Measurements from ENCODE around the gene GPR45. TPM values are rescaled to one million over a fixed set of nuclear protein-coding genes. Genes with fewer than 3 reads are reported as not detected.
A peak's percentile ranks its signal among the peaks of the same experiment; 100 is the strongest.

Gene GPR45
- polyA plus RNA-seq, 1 of the 3 experiments (the other 2 are of a cell fraction) = not detected

DNA sequence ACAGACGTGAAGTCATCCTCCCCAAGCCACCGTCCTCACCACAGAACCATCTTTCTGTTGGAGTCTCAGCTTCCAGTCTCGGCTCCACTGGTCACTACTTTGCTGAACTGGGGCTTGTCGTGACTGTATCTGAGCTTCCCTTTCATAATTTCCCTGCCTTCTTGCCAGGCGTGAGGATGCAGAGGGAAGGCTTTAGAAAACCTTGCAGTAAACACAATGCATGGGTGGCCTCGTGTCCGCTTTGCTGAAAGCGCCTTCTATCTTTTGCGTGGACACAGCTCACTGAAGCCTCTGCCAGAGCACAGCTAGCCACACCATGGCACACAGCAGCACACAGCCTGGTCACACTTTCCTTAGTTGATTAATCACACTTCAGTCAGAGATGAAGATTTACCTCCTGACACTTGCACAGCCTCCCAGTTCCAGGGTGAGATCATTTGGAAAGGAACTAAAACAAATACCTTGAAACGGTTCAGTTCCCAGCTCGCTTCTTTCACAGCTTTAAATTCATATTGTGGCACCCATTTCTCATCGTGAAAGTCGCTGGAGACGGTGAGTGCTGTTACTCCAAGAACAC is 2.8 kb upstream of the GPR45 start:
- H3K9me2 ChIP-seq = no peaks in the 10 kb centered on the region
- peaks cover 11% of the 10 kb centered on the region for H3F3A ChIP-seq (replicated peaks; ENCODE audit: insufficient read depth)
- peaks cover 0 to 9% of the 10 kb centered on the region in 2 experiments; a peak in 3 of 4 replicates for H3K4me1 ChIP-seq (ENCODE audit: control insufficient read depth in 1 of 2, insufficient read depth in 2 of 2, low read depth in 1 of 2, low read length in 1 of 2)
- H3K9ac ChIP-seq = no peak overlapping the region
- H4K20me1 ChIP-seq (ENCODE audit: insufficient read depth) = no peaks in the 10 kb centered on the region
- H2AFZ ChIP-seq (ENCODE audit: low read depth) = no peak overlapping the region
- 90% methylated on average over 14 of the region's 14 CpGs for WGBS (ENCODE audit: low lambda C conversion rate)
- no peaks in the 10 kb centered on the region for H3K79me2 ChIP-seq (ENCODE audit: insufficient read depth)
- no peak overlapping the region for H3K27ac ChIP-seq (ENCODE audit: low read depth in 2 of 2, low read length in 1 of 2)
- H3K9me3 ChIP-seq = no peaks in the 10 kb centered on the region
- POLR2A ChIA-PET = no interaction called here
- DNase-seq = no peak
- no peak overlapping the region for H3K4me2 ChIP-seq
- H3K4me3 ChIP-seq (ENCODE audit: low read depth in 2 of 2, low read length in 1 of 2) = no peak overlapping the region
- H3K36me3 ChIP-seq (replicated peaks in 1 of 2; ENCODE audit: control insufficient read depth in 1 of 2, insufficient read depth in 2 of 2, low read length in 1 of 2) = no peaks in the 10 kb centered on the region
- H3K27me3 ChIP-seq (ENCODE audit: insufficient read depth) = no peaks in the 10 kb centered on the region
- CTCF ChIA-PET = interaction anchor here (0.7 to 18.3 kb wide), 10 partner anchors 10 to 120 kb away, joined by 3 to 459 read pairs (median 5); no protein-coding TSS in a partner anchor
- TF ChIP-seq TCF12 (IDR thresholded peaks at IDR 0.05) (no peak), RFX5 (IDR thresholded peaks at IDR 0.05; ENCODE audit: low read length) (no peak)
- TF ChIP-seq, protein P1, sequence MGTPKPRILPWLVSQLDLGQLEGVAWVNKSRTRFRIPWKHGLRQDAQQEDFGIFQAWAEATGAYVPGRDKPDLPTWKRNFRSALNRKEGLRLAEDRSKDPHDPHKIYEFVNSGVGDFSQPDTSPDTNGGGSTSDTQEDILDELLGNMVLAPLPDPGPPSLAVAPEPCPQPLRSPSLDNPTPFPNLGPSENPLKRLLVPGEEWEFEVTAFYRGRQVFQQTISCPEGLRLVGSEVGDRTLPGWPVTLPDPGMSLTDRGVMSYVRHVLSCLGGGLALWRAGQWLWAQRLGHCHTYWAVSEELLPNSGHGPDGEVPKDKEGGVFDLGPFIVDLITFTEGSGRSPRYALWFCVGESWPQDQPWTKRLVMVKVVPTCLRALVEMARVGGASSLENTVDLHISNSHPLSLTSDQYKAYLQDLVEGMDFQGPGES (IDR thresholded peaks at IDR 0.05; ENCODE audit: low read depth, low read length) = no peak
- TF ChIP-seq, protein P2, sequence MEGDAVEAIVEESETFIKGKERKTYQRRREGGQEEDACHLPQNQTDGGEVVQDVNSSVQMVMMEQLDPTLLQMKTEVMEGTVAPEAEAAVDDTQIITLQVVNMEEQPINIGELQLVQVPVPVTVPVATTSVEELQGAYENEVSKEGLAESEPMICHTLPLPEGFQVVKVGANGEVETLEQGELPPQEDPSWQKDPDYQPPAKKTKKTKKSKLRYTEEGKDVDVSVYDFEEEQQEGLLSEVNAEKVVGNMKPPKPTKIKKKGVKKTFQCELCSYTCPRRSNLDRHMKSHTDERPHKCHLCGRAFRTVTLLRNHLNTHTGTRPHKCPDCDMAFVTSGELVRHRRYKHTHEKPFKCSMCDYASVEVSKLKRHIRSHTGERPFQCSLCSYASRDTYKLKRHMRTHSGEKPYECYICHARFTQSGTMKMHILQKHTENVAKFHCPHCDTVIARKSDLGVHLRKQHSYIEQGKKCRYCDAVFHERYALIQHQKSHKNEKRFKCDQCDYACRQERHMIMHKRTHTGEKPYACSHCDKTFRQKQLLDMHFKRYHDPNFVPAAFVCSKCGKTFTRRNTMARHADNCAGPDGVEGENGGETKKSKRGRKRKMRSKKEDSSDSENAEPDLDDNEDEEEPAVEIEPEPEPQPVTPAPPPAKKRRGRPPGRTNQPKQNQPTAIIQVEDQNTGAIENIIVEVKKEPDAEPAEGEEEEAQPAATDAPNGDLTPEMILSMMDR (IDR thresholded peaks at IDR 0.05) = no peak

DNA sequence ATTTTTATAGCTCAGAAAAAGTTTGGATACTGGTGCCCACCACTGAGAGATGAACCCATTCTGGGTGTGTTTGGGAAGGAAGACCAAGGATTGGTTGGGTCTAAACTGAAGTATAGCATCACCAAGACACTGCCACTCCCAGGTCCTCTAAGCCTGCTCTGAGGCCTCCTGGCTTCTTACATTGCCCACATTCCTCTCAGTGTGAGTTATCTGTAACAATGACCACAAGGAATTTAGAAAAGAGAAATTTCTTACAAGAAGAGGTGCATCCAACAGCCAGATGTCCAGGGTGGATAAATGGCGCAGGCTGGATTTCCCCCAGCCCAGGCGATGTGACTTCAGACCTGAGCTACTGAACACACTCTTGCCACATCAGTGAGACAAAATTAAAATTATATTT is 1.6 kb upstream of the GPR45 start:
- Histone ChIP-seq H3K9me2 (no peaks in the 10 kb centered on the region), H3K4me2 (no peak overlapping the region), H3K79me2 (ENCODE audit: insufficient read depth) (no peaks in the 10 kb centered on the region), H2AFZ (ENCODE audit: low read depth) (peak overlapping the region; percentile 47; the same call in 1 of the 2 replicates), H3K27ac (ENCODE audit: low read depth in 2 of 2, low read length in 1 of 2) (peak overlapping the region; percentile 25 to 34; a peak in 2 of 4 replicates), H3F3A (replicated peaks; ENCODE audit: insufficient read depth) (peaks cover 11% of the 10 kb centered on the region), H3K4me3 (ENCODE audit: low read depth in 2 of 2, low read length in 1 of 2) (no peak overlapping the region), H4K20me1 (ENCODE audit: insufficient read depth) (no peaks in the 10 kb centered on the region), H3K27me3 (ENCODE audit: insufficient read depth) (no peaks in the 10 kb centered on the region), H3K9me3 (no peaks in the 10 kb centered on the region), H3K9ac (no peak overlapping the region), H3K4me1 (ENCODE audit: control insufficient read depth in 1 of 2, insufficient read depth in 2 of 2, low read depth in 1 of 2, low read length in 1 of 2) (peaks cover 0 to 7% of the 10 kb centered on the region in 2 experiments; a peak in 2 of 4 replicates), H3K36me3 (replicated peaks in 1 of 2; ENCODE audit: control insufficient read depth in 1 of 2, insufficient read depth in 2 of 2, low read length in 1 of 2) (no peaks in the 10 kb centered on the region)
- CTCF ChIA-PET = interaction anchor here (0.7 to 18.3 kb wide), 4 partner anchors 17 to 121 kb away, joined by 3 to 459 read pairs (median 4); no protein-coding TSS in a partner anchor
- no peak for DNase-seq
- TF ChIP-seq RXRA (IDR thresholded peaks at IDR 0.05; ENCODE audit: borderline replicate concordance, low read depth) (no peak), NRF1 (IDR thresholded peaks at IDR 0.05; ENCODE audit: low read depth, low read length) (no peak), JUND (IDR thresholded peaks at IDR 0.05) (0 out of 2 replicates have a peak, but pooled peaks have one; percentile 22), GATA2 (CRISPR knock-in tag; IDR thresholded peaks at IDR 0.05) (no peak), MXI1 (IDR thresholded peaks at IDR 0.05; ENCODE audit: low read depth, low read length) (no peak), YY1 (IDR thresholded peaks at IDR 0.05; ENCODE audit: low read depth) (peak; percentile 43; the same call in 1 of the 2 replicates), FOSL2 (IDR thresholded peaks at IDR 0.05; ENCODE audit: borderline replicate concordance, low read depth) (peak; percentile 40; the same call in 1 of the 2 replicates), TEAD4 (IDR thresholded peaks at IDR 0.05; ENCODE audit: borderline replicate concordance, insufficient read depth) (peak; percentile 78; the same call in 1 of the 2 replicates), CHD2 (IDR thresholded peaks at IDR 0.05; ENCODE audit: low read length, partially characterized antibody) (no peak), TCF12 (IDR thresholded peaks at IDR 0.05) (peak; percentile 85), RAD21 (IDR thresholded peaks at IDR 0.05; ENCODE audit: low read length) (no peak), NFIC (IDR thresholded peaks at IDR 0.05; ENCODE audit: borderline replicate concordance) (peak; percentile 41; the same call in 1 of the 2 replicates), EZH2phosphoT487 (IDR thresholded peaks at IDR 0.05; ENCODE audit: borderline replicate concordance, low read depth) (no peak)
- POLR2A ChIA-PET = no interaction called here
- WGBS (ENCODE audit: low lambda C conversion rate) = 67% methylated on average over 2 of the region's 2 CpGs

All from SK-N-SH (cell line).